GM18909 (cell line): ENCODE results near the gene MRPL18.
A peak's percentile ranks its signal among the peaks of the same experiment; 100 is the strongest.
"Not testable (repeated sequence)": the region's sequence is repeated elsewhere in the genome, so short reads cannot be mapped to it uniquely, and the experiment has no call there.

ENCODE experiments used
- ATAC-seq: cut with Tn5 transposase; IDR thresholded peaks from one replicate; pipeline ENCODE4 v1.9.1; 2021; ENCODE audit warnings: mild to moderate bottlenecking; ENCODE audit not compliant: unreplicated experiment, poor library complexity

The MRPL18 gene

DNA sequence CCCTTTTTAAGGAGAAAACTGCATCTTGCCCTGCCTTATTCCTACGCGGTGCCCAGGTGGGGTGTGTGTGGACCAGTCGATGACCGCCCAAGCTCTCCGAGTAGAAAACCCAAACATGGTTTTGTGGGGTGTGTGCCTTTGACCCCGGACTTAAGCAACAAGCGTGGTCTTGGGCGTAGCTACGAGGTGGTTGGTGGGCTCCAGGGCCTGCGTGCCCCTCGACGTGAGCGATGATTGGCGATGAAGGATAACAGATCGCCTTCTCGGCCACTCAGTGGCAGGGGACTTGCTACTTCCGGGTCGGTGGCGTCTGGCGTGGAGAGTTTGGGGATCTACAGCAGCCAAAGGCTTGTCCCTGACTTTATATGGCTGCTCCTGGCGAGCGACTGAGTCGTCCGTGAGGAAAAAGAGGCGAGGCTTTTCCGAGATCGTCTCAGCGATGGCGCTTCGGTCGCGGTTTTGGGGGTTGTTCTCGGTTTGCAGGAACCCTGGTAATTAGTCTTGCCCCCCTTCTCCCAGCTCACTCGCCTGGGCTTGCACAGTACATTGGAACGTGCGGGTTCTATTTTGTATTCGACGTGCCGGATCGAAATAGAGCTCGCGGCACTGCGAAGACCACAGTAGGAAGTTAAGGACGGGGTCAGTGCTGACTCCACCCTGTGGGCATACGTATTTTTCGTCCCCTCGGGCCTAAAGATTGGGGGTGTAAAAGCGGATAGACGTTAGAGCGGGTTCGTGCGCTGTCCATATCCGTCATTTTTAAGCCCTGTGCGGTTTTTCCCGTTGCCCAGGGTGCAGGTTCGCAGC, at the start of gene MRPL18:
MRPL18 (plus strand) TSS at position 319 of the 807 bp plus-strand sequence; CDS start at position 440, 121 bp downstream.
- ATAC-seq: peak; percentile 84

- no peak for ATAC-seq
Measured at GRCh38 chr6:159742165-159742564, 48.1 kb upstream of the MRPL18 start.

- ATAC-seq: no peak
Measured at GRCh38 chr6:159745081-159745480, 45.2 kb upstream of the MRPL18 start.

GRCh38 chr6:159746759-159747158, 43.5 kb upstream of the MRPL18 start:
- ATAC-seq: no peak

- ATAC-seq: not testable (repeated sequence)
Measured at GRCh38 chr6:159748127-159748526, 42.1 kb upstream of the MRPL18 start.

DNA sequence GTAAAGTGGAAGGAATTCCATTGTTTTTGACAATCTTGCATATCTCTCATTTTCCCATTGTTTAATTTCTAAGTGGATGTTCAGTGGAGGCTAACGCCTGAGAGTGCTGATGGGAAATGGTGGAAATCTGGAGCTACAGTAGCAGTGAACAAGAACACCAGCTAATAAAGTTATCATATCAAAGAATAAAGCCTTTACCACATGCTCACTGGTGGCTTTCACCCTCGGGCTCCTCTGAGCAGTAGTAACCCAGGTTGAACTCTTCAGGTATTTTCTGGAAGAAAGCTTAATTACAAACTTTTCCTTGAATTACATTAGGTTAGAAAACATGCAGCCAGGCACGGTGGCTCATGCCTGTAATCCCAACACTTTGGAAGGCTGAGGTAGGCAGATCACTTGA, 38.8 kb upstream of the MRPL18 start:
- no peak for ATAC-seq

DNA sequence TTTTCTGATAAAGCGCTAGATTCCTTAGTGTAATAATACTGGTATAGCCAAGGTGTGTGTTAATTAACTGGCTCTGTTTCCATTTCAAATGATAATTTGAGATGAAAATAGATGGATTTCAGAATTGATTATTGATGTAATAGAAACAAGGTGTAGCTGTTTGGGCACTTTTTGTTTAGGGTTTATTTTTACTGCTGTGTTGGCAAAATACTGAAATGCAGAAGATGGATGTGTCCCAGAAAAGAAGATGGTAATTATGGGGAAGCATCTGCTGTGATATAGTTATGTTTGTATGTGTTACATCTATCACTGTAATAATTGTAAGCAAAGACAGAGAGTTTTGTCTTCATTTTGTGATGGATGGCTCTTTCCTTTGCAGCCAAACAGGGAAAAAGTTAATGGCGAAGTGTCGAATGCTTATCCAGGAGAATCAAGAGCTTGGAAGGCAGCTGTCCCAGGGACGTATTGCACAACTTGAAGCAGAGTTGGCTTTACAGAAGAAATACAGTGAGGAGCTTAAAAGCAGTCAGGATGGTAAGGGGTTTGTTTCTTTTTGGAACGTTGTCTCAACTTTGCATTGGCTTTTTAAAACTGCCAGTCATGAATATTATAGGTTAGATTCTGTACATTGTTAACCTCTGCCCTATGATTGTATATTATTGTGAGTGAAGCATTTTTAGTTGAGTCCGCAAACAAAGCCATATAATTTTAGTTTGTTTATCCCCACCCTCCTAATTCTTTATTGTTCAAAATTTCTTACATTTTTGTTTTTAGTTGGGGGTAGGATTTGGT, 37.0 kb upstream of the MRPL18 start:
- ATAC-seq: no peak

DNA sequence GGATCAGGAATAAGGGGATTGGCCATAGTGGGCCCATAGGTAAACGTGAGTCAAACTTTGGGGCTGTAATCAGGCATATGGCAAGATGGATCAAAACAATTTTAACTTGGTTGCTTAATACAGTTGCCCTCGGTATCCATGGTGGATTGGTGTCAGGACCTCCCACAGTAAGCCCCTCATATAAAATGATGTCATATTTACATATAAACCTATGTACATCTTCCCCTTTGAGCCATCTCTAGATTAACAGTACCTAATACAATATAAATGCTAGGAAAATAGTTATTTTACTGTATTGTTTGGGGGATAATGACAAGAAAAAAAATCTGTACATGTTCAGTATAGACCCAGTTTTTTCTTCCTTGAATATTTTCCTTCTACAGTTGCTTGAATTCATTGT, 35.9 kb upstream of the MRPL18 start:
- ATAC-seq: no peak

DNA sequence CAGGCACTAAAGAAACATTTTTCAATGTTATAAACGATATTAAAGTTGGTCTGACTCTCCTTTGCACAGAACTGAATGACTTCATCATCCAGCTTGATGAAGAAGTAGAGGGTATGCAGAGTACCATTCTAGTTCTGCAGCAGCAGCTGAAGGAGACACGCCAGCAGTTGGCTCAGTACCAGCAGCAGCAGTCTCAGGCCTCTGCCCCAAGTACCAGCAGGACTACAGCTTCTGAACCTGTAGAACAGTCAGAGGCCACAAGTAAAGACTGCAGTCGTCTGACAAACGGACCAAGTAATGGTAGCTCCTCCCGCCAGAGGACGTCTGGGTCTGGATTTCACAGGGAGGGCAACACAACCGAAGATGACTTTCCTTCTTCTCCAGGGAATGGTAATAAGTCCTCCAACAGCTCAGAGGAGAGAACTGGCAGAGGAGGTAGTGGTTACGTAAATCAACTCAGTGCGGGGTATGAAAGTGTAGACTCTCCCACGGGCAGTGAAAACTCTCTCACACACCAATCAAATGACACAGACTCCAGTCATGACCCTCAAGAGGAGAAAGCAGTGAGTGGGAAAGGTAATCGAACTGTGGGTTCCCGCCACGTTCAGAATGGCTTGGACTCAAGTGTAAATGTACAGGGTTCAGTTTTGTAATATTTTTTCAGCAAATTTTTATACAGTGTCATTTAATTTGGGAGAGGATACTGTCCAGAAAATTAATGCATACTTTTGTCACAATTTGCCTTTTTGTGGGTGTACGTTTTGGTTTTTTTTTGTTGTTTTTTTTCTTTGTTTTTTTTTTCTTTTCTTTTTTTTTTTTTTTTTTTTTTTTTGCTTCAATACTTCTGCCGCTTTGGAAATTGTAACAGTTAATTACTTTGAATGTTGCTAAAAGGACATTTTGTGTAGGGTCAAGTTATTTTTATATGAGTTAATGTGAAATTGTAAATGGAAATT, 35.0 kb upstream of the MRPL18 start:
- no peak for ATAC-seq

GRCh38 chr6:159756508-159756907, 33.8 kb upstream of the MRPL18 start:
- no peak for ATAC-seq

DNA sequence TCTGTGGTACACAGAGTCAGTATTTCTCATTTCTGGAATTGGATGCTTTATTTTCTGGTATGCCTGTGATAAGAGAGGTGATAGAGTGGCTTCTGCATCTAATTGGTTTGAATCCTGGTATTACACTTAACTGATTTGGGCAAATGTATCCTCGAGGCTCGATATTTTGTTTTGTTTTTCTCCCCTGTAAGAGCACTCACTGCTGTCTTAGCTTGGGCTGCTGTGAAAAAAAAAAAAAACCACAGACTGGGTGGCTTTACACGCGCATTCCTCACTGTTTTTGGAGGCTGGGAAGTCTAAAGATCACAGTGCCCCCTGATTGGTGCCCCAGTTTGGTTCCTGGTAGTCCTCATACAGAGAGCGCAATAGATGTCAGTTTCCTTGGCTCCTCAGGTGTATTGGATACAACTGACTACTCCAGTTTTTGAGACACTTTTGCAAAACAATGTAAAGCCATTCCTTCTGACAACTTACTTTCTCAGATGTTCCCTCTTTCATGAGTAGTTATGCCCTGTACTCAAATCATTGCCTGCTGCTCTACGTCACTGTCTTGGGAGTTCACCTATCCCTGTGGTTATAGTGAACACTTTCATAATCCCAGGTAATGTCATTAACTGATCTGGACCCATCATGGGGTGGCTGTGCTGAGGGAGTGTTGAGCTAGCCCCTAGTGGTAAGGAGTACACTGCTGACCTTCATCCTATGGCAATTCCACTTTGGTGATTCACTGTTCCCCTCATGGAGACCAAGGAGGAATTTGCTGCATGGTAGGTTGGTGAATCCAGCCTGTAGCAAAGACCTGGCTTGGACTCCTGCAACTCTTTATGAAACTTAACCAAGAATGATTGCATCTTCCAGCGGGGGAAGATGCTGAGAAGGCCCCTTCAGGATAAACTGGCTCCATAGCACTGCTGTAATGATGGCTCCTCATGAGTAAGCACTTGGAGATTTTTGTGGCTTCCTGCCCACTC, 32.0 kb upstream of the MRPL18 start:
- ATAC-seq: no peak

GRCh38 chr6:159759645-159760044, 30.6 kb upstream of the MRPL18 start:
- ATAC-seq: no peak

DNA sequence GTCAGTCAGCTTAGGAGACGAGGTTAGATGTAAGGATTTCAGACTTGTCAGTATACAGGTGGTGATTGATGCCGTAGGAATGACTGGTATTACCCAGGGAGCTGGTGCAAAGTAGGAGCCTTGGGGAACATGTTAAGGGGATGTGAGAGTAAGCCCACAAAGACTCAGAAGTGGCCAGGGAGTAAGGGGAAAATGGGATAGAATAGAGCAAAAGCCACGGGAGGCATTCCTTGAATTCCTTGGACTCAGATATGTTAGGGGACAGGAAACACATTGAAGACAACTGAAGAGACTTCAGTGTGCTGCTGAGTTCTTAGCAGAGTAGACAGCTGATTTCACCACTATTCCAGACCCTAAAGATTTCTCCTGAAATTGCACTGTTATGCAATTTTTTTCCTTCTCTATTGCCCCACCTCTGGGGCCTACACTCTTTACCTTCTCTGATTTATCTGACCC, 29.6 kb upstream of the MRPL18 start:
- no peak for ATAC-seq

DNA sequence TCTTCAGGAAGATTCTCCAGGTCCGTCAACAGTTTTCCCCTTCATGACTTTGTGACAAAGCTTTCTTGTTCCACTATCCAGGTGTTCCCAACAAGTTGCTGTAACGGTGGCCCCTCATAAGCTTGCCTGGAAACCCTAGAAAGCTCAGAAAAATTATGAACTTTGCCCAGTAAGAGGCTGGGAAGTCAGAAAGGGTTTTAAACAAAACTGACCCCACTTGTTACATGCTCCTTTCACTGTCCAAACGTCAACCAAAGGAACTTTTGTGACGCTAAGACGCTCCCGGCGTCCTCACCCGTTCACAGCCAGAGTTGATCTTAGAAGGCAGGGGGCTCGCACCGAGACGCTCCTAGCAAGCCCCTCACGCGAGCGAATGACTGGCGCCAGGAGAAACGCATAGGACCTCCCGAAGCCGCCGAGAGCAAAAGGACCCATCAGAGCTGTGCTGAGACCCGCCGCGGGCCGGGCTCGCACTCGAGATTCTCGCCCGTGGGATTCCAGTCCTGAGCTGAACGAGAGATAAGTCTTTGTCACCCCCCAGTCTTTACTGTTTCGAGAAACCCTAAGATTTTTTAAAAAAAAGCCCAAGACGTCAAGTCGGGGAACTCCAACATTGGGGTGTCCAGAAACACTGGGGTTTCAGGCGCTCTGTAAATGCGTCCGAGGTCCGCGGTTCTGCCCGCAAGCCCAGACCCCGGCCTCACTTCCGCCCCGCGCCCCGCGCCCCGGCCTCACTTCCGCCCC, 29.0 kb upstream of the MRPL18 start:
- peak; percentile 6 for ATAC-seq

- peak; percentile 97 for ATAC-seq
Measured at GRCh38 chr6:159761873-159762680, 28.2 kb upstream of the MRPL18 start, which contains the start of gene ACAT2. TSS of gene ACAT2 (plus strand) at chr6:159762045. CDS start at chr6:159762088, 43 bp downstream.

GRCh38 chr6:159762681-159763293, 27.5 kb upstream of the MRPL18 start:
- ATAC-seq: peak; percentile 14

DNA sequence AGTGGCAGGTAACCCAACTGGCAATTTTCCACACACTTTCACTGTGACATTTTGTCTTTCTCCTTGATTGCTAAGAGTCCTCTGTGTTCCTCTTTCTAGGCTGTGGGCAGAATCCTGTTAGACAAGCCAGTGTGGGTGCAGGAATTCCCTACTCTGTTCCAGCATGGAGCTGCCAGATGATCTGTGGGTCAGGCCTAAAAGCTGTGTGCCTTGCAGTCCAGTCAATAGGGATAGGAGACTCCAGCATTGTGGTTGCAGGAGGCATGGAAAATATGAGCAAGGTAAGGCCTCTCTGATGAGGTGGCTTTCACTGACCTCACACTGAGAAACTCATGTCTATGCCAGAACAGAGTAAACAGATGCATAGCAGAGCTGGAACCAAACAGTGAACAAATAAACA, 23.4 kb upstream of the MRPL18 start:
- ATAC-seq: no peak
